Measurements from ENCODE around the gene VTI1A.

Gene VTI1A

DNA sequence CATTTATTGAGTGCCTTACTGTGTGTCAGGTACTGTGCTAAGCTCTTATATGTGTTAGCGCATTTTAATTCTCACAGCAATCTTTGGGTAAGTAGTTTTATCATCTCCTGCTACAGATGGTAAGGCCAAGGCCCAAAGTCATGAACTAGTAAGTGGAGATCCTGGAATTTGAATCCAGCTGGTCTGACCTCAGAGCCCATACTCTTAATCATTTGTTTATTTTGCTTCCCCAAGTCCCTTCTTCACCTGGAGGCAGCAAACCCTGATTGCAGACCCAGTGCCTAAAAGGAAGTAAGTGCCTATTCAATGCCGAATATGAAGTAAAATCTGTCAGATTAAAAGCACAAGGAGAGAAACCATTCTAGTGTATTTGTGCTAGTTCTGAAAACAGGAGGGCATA lies 320.1 kb downstream of the VTI1A start:
- in situ Hi-C loops (cut with HindIII; ENCODE audit: low sequenced_read_pairs): no loop called here

DNA sequence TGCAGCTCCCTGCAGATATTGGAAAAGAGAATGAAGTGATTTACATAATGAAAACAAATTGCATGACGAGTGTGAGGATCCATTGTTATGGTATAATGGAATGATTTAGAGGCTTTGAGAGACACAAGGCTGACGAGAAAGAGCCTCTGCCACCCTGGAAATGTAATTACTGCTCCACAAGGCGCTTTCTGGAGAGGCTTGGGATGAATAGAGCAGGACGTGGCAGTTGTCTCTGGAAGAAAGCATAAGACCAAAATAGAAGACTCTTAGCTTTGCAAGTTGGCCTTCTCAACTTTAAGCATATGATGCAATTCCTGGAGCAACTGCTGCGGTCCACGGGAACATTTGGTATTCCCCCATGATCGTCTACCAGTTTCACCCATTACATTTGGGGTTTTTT lies 321.1 kb downstream of the VTI1A start:
- TF ChIP-seq, protein P1, sequence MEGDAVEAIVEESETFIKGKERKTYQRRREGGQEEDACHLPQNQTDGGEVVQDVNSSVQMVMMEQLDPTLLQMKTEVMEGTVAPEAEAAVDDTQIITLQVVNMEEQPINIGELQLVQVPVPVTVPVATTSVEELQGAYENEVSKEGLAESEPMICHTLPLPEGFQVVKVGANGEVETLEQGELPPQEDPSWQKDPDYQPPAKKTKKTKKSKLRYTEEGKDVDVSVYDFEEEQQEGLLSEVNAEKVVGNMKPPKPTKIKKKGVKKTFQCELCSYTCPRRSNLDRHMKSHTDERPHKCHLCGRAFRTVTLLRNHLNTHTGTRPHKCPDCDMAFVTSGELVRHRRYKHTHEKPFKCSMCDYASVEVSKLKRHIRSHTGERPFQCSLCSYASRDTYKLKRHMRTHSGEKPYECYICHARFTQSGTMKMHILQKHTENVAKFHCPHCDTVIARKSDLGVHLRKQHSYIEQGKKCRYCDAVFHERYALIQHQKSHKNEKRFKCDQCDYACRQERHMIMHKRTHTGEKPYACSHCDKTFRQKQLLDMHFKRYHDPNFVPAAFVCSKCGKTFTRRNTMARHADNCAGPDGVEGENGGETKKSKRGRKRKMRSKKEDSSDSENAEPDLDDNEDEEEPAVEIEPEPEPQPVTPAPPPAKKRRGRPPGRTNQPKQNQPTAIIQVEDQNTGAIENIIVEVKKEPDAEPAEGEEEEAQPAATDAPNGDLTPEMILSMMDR (IDR thresholded peaks at IDR 0.05; ENCODE audit: low read depth, low read length): no peak
- H3K4me3 ChIP-seq (ENCODE audit: low read depth, low read length): no peak overlapping the region
- in situ Hi-C loops (cut with HindIII; ENCODE audit: low sequenced_read_pairs): no loop called here
- DNase-seq (ENCODE audit: low read depth, low spot score): no peak

More for the DNA sequence above, 320.1 kb downstream of the VTI1A start:
- TF ChIP-seq, protein P1 (IDR thresholded peaks at IDR 0.05; ENCODE audit: low read depth, low read length): no peak
- H3K4me3 ChIP-seq (ENCODE audit: low read depth, low read length): no peak overlapping the region
- no peak for DNase-seq (ENCODE audit: low read depth, low spot score)

DNA sequence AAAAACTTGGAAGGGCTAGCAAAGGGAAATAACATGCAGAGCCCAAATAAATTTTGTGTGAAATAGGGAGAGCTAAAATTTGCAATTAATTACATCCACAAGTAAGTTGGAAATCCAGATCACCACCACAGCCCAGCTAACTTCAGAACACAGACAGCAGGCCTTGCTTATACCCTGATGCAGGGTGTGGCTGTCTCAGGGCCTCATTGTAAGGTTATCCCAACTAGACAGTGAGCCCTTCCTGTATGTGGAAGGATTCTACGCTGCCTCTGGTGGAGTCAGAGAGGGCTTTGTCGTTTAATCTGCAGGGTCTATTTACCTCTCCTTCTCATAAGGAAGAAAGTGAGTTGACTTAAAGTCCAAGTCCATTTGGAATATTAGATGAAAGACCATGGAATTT lies 322.1 kb downstream of the VTI1A start:
- TF ChIP-seq, protein P1 (IDR thresholded peaks at IDR 0.05; ENCODE audit: low read depth, low read length): no peak
- in situ Hi-C loops (cut with HindIII; ENCODE audit: low sequenced_read_pairs): no loop called here
- no peak for DNase-seq (ENCODE audit: low read depth, low spot score)

DNA sequence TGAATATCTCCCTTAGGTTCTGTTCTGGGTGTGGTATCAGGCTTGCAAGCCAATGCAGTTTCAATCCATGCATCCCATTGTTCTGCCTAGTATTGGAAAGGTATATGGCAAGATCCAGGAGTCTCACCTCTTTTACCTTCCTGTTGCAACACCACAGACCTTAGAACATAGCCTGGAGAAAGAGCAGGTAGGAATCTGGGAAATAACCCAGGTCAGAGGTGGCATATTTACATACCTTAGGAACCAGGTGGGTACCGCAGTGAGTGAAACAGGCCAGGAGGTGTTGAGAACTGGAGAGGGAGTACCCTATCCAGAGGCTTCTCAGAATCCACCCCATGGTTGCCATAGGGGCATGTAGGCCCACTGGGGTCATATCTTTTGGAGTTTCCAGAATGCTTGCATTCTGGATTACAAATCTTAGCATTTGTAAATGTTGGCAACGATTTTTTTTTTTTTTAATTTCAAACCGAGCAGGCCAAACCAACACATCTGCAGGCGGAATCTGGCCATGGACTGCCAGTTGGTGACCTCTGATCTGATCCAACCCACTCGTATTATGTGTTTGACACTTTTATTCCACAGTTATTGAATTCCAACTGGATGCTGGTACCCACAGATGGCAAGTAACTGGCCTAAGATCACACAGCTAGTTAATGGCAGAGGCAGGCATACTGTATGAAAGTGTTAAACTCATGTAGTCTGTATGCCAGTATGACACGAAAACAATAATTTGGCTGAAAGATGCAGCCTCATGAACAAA lies 322.8 kb downstream of the VTI1A start:
- in situ Hi-C loops (cut with HindIII; ENCODE audit: low sequenced_read_pairs): no loop called here
- no peak for DNase-seq (ENCODE audit: low read depth, low spot score)
- H3K4me3 ChIP-seq (ENCODE audit: low read depth, low read length): no peak overlapping the region
- TF ChIP-seq, protein P1 (IDR thresholded peaks at IDR 0.05; ENCODE audit: low read depth, low read length): no peak

More for the DNA sequence above, 322.1 kb downstream of the VTI1A start:
- H3K4me3 ChIP-seq (ENCODE audit: low read depth, low read length): no peak overlapping the region

DNA sequence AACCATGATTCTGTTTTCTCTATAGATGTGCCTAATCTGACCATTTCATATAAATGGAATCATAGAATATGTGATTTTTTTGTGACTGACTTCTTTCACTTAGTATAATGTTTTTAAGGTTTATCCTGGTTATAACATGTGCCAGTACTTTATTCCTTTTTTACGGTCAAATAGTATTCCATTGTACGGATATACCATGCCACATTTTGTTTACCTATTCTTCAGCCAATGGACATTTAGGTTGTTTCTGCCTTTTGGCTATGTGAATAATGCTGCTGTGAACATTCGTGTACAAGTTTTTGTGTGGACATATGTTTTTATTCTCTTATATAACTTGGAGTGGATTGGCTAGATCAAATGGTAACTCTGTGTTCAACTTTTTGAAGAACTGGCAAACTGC lies 324.7 kb downstream of the VTI1A start:
- in situ Hi-C loops (cut with HindIII; ENCODE audit: low sequenced_read_pairs): no loop called here
- TF ChIP-seq, protein P1 (IDR thresholded peaks at IDR 0.05; ENCODE audit: low read depth, low read length): no peak
- H3K4me3 ChIP-seq (ENCODE audit: low read depth, low read length): no peak overlapping the region
- DNase-seq (ENCODE audit: low read depth, low spot score): no peak

DNA sequence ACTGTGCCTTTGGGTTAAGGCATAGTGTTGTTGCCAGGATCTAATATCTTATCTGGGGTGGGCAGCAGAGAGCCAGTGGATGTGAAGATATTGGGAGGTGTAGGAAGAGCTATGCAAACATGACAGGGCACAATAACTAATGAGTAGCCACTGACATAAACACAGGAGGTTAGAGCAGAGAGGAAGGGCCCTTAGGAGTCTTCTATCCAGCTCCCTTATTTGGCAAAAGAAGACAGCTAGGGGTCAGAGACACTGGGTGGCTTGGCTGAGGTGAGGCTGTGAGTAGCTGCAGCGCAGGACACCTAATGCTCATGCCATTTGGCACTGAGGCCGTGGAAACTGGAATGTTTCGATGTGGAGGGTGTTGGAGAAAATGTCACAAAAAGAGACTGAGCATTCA lies 326.8 kb downstream of the VTI1A start:
- no peak overlapping the region for H3K4me3 ChIP-seq (ENCODE audit: low read depth, low read length)
- in situ Hi-C loops (cut with HindIII; ENCODE audit: low sequenced_read_pairs): no loop called here
- no peak for DNase-seq (ENCODE audit: low read depth, low spot score)
- TF ChIP-seq, protein P1 (IDR thresholded peaks at IDR 0.05; ENCODE audit: low read depth, low read length): no peak

Data from astrocyte of the spinal cord (primary cell).